Activated naive CD4-positive, alpha-beta T cell treated with anti-CD3 and anti-CD28 coated beads, Interleukin-2, amount 50 U/mL, for 72 hours (primary cell): ENCODE data around the gene VAV1. TPM values are rescaled to one million over a fixed set of nuclear protein-coding genes. Genes with fewer than 3 reads are reported as not detected.

ENCODE experiments used
- ATAC-seq, 2 donors: fragments of 150-1000 bp; cut with Tn5 transposase; 2 replicates each; pipeline ENCODE4 v1.10.0; 2021; ENCODE audit warnings: mild to moderate bottlenecking in 2 of 2, moderate library complexity in 2 of 2
- DNase-seq, 2 donors: peaks; one replicate each; pipeline ENCODE4 v3.0.0; 2021 to 2022; ENCODE audit warnings: low spot score in 2 of 2
- H3K27ac Mint-ChIP-seq, 2 donors: one replicate each; pipeline ENCODE4 v1.8.0; 2022; ENCODE audit warnings: mild to moderate bottlenecking in 2 of 2, mixed read lengths in 2 of 2
- H3K36me3 Mint-ChIP-seq, 2 donors: one replicate each; pipeline ENCODE4 v1.8.0; 2022; ENCODE audit warnings: mixed read lengths in 2 of 2
- H3K9me3 Mint-ChIP-seq, 2 donors: one replicate each; pipeline ENCODE4 v1.8.0; 2022; ENCODE audit warnings: mixed read lengths in 2 of 2
- total RNA-seq, 2 donors: library from RNA; stranded (reverse); gene quantifications; one replicate each; pipeline ENCODE4 v1.2.3, GENCODE V29; 2022

The VAV1 gene, protein sequence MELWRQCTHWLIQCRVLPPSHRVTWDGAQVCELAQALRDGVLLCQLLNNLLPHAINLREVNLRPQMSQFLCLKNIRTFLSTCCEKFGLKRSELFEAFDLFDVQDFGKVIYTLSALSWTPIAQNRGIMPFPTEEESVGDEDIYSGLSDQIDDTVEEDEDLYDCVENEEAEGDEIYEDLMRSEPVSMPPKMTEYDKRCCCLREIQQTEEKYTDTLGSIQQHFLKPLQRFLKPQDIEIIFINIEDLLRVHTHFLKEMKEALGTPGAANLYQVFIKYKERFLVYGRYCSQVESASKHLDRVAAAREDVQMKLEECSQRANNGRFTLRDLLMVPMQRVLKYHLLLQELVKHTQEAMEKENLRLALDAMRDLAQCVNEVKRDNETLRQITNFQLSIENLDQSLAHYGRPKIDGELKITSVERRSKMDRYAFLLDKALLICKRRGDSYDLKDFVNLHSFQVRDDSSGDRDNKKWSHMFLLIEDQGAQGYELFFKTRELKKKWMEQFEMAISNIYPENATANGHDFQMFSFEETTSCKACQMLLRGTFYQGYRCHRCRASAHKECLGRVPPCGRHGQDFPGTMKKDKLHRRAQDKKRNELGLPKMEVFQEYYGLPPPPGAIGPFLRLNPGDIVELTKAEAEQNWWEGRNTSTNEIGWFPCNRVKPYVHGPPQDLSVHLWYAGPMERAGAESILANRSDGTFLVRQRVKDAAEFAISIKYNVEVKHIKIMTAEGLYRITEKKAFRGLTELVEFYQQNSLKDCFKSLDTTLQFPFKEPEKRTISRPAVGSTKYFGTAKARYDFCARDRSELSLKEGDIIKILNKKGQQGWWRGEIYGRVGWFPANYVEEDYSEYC
- total RNA-seq = 100 to 1,000 TPM in 1 of 2 donors, 10 to 100 TPM in 1; 81.5 to 121 TPM

DNA sequence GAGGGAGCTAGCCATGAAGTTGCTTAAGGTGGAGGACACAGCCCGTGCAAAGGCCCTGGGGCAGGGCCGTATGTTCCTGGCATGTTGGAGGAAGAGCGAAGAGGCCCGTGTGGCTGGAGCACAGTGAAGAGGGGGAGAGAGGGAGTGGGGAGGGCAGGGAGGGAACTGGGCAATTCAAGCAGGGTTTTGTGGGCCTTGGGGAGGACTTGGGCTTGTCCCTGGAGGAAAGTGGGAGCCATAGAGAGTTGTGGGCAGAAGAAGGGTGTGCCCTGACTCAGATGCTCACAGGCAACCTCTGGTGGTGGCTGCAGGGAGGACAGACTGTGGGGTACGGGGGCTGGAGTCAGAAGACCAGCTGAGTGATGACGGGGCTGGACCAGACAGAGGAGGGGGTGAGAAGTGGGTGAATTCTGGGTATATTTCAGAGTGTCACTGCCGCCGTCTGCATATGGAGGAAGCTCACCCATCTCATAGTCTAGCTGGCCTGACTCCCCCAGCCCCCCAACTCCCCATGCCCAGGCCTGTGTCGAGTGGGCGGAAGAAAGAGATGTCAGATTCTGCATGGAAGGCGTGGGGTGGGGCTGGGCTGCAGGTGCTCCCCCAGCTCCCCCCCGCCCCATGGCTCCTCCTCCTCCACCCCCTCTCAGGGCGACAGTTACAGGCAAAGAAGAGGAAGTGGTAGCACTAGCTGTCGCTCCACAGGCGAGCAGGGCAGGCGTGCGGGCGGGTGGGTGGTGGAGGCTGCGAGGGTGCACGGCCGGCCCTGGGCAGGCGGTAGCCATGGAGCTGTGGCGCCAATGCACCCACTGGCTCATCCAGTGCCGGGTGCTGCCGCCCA lies at the start of gene VAV1:
VAV1 (plus strand) TSS at position 681 of the 838 bp plus-strand sequence; CDS start at position 781, 100 bp downstream.
- ATAC-seq (peak; percentile 52 to 70), DNase-seq (peak; percentile 73 to 88)
- H3K36me3 Mint-ChIP-seq = peaks cover 20 to 40% of the 10 kb centered on the region in 2 donors
- peaks cover 7 to 17% of the 10 kb centered on the region in 2 donors for H3K9me3 Mint-ChIP-seq
- H3K27ac Mint-ChIP-seq = peak within 1 kb of the TSS; percentile 87 to 96

DNA sequence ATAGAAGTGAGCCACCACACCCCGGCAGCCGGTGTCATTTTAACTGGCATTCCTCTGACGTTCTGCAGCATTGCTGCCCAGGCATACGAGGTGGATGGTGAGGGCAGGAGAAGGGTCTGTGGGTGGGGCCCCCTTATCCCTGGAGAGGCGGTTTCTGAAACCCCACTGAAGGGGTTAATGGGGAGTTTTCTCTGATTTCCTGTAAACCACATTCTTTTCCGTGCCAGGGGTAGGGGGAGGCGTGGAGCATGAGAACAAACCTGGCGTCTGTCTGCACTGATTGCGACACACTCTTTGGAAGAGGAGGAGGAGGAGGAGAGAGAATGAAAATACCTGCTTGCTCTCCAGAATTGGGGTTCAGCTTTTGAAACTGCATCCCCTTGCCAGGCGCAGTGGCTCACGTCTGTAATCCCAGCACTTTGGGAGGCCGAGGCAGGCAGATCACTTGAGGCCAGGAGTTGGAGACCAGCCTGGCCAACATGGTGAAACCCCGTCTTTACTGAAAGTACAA lies 49.3 kb upstream of the VAV1 start:
- Mint-ChIP-seq H3K36me3 (no peaks in the 10 kb centered on the region), H3K27ac (no peak overlapping the region), H3K9me3 (no peaks in the 10 kb centered on the region)
- ATAC-seq (no peak), DNase-seq (no peak)

DNA sequence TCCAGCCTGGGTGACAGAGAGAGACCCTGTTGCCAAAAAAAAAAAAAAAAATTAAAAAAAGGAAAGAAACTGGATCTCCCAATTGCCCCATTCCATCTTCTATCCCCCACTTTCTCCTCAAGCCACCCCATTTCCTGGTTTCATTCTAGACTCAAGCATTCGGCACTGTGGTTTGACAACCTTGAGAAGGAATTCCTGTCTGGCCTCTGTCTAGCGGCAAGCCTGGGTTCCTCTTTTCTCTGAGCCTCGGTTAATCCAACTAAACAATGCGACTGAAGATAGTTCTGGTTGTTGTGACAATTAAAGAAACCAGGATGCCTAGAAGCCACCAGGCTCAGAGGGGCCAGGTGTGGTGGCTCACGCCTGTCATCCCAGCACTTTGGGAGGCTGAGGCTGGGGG lies 48.8 kb upstream of the VAV1 start:
- no peak for ATAC-seq

DNA sequence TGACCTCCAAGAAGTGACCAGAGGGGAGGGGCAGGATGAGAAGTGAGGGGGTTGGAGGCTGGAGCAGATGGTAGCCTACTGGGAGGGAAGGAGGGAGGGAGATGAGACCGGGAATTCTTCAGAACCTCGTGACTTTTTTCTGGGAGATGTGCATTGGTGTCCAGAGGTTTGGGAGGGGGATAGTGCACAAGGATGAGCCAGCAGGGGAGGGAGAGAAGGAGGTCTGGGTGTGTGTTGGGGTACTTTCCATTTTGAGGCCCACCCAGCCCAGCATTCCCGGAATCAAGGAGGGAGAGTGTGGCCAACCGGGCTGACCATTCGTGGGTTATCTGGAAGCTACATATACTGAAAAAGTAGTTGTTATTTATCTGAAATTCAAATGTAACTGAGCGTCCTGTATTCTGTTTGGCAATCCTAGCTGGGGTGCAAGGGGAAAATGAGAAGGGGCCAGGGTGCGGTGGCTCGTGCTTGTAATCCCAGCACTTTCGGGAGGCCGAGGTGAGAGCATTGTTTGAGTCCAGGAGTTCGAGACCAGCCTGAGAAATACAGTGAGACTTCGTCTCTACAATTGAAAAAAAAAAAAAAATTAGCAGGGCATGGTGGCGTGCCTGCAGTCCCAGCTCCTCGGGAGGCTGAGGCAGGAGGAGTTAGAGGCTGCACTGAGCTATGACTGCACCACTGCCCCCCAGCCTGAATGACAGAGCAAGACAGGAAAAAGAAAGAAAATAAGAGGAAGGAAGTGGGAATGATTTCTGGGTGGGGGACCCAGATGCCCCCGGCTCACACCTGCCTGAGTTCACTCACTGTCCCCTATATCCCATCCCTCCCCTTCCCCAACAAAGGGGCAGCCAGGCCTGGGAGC lies 47.6 kb upstream of the VAV1 start:
- ATAC-seq = no peak
- no peaks in the 10 kb centered on the region for H3K36me3 Mint-ChIP-seq
- DNase-seq = no peak
- no peak overlapping the region for H3K27ac Mint-ChIP-seq
- H3K9me3 Mint-ChIP-seq = no peaks in the 10 kb centered on the region

More for the DNA sequence above, 48.8 kb upstream of the VAV1 start:
- DNase-seq = no peak
- H3K9me3 Mint-ChIP-seq = no peaks in the 10 kb centered on the region
- H3K36me3 Mint-ChIP-seq = no peaks in the 10 kb centered on the region
- peak overlapping the region in 1 of 2 donors; percentile 94 for H3K27ac Mint-ChIP-seq

DNA sequence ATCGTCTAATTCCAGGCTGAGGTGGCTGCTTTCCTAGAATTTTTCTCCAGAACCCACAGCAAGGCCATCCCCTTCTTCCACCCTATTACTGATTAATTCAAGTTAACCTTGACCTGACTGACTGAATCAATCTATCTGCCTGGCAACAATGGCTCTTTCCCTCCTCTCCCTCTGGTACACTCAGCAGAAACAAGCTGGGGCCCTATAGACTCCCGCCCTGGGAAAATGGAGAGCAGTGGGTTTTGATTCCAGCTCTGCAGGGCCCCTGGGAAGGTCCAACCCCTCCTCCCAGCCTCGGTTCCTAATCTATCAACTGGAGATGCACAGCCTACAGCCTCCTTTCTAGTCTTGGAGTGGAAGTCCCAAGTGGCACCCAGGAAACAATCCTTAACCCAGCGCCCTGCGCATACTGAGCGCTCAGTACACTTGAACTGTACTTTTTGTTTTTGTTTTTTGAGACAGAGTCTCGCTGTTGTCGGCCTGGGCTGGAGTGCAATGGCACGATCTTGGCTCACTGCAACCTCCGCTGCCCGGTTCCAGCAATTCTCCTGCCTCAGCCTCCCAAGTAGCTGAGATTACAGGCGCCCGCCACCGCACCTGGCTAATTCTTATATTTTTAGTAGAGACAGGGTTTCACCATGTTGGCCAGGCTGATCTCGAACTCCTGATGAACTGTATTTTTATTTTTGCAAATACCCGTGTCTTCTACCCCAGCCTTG lies 46.8 kb upstream of the VAV1 start:
- Mint-ChIP-seq H3K27ac (peak overlapping the region in 1 of 2 donors; percentile 52), H3K36me3 (no peaks in the 10 kb centered on the region), H3K9me3 (no peaks in the 10 kb centered on the region)
- DNase-seq = no peak
- no peak for ATAC-seq

DNA sequence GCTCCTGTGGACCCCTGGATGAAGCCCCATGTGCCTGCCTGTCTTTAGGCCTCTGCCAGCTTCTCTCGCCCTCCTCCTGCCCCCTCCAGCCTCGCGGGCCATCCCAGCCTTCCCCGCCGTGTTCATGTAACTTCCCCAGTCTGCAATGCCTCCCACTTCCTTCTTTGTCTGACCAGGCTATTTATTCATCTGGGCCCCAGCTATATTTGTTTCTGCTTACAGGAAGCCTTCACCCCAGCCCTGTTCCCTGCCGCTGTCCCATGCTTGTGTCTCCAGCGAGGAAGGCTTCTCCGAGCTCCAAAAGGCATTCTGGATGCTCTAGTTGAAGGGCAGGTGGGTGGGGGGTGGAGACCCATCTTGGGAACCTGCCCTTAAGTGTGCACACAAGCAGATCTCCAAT lies 44.2 kb upstream of the VAV1 start:
- Mint-ChIP-seq H3K27ac (no peak overlapping the region), H3K9me3 (no peaks in the 10 kb centered on the region), H3K36me3 (no peaks in the 10 kb centered on the region)
- ATAC-seq = no peak
- DNase-seq = no peak

DNA sequence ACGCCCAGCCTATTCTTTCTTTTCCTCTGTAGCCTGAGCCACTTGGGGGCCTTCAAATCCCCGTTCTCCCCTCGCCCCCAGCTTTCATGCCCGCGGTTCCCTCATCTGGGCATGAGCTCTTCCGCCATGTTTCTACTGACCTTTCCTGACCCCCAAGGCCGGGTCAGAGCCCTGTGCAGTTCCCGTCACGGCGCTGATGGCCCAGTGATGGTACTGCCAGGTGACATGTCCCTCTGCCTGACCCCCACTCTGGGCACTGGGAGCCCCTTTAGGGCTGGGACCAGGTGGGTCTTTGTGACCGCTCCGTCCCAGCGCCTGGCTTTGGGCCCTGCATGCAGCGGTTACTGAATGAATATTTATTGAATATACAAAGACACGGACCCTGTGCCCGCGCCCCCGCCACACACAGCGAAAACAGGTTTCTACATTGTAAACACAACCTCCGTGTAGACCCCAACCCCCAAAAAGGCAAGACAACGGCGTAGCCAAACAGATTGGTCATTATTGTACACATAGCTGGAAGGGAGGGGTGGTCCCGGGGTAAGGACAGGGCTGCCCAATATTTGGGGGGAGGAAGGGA lies 42.8 kb upstream of the VAV1 start:
- ATAC-seq (no peak), DNase-seq (no peak)

DNA sequence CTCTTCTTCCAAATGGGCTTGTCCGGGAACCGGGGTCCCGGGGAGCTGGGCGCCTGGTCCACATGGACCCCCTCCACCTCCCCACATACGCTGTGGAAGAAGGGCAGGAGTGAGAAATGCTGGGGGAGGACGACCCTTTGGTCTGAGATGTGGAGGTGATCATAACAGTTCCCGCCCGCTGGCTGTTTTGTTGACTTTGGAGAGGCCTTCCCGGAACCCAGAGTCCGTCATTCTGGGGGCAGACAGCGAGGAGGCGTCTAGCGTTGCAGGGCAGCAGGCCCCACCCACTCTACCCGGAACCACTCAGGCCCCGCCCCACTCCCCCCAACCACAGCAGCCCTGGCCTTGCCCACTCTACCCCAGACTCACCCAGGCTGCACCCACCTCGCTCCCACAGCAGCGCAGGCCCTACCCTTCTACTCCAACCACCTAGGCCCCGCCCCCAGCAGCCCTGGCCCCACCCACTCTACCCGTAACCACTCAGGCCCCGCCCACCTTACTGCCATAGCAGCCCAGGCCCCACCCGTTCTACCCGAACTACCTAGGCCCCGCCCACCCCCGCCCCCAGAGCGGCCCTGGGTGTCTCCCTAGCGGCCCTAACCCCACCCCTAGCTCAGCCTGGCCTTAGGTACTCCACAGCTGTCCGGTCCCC lies 42.2 kb upstream of the VAV1 start:
- DNase-seq (peak in 1 of 2 donors; percentile 32), ATAC-seq (peak; percentile 43 to 46)
- H3K27ac Mint-ChIP-seq = no peak overlapping the region
- no peaks in the 10 kb centered on the region for H3K36me3 Mint-ChIP-seq
- no peaks in the 10 kb centered on the region for H3K9me3 Mint-ChIP-seq

More for the DNA sequence above, 42.8 kb upstream of the VAV1 start:
- no peak overlapping the region for H3K27ac Mint-ChIP-seq
- H3K9me3 Mint-ChIP-seq = no peaks in the 10 kb centered on the region
- no peaks in the 10 kb centered on the region for H3K36me3 Mint-ChIP-seq

DNA sequence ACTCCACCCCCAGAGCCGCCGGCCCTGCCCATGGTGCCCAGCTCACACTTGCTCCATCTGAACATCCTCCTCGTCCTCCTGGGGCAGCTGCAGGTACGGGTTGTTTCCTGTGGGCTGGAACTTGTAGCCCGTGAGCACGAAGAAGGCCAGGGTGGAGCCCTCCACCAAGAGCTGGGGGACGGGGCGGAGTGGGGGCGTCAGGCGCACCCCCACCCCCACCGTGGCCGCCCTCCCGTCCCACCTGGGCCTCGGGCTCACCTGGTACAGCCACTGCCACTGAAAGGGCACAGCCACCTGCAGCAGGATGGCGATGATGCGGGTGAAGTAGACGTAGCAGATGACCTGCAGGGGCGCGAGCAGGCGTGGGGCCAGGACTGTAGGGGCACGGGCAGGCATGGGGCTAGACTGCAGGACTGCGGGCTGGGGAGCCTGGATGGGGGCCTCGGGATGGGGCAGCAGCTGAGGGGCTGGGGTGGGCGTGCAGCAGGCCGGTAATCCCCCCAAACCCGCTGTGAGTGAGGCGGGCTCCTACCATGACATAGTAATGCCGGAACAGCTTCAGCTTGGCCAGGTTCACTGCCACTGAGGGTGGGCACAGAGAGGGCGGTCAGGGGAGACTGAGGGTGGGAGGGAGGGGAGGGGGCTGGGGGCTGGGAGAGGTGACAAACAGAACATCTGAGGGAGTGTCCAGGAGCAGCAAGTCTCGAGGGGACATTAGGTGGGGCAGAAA lies 41.4 kb upstream of the VAV1 start:
- Mint-ChIP-seq H3K27ac (no peak overlapping the region), H3K9me3 (no peaks in the 10 kb centered on the region), H3K36me3 (peaks cover 0 to 2% of the 10 kb centered on the region in 2 donors)
- DNase-seq = no peak
- ATAC-seq = no peak

DNA sequence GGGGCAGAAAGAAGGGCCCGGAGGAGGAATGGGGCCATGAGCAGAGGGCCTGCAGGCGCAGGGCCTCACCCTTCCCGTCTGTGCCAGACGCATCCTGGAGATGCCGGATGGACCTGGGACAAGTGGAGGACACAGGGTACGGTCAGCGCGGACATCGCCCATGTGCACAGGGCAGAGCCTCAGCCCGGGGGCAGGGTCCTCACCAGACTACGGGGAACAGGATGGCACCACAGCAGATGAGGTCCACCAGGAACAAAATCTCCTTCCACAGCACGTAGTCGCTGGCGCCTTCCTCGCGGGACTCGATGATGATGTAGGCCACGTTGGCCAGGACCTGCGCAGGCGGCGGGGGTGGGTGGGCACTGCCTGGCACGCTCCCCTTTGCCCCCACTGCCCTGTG lies 40.7 kb upstream of the VAV1 start:
- H3K27ac Mint-ChIP-seq = no peak overlapping the region
- no peaks in the 10 kb centered on the region for H3K9me3 Mint-ChIP-seq
- no peak for DNase-seq
- ATAC-seq = no peak
- peaks cover 0 to 5% of the 10 kb centered on the region in 2 donors for H3K36me3 Mint-ChIP-seq

DNA sequence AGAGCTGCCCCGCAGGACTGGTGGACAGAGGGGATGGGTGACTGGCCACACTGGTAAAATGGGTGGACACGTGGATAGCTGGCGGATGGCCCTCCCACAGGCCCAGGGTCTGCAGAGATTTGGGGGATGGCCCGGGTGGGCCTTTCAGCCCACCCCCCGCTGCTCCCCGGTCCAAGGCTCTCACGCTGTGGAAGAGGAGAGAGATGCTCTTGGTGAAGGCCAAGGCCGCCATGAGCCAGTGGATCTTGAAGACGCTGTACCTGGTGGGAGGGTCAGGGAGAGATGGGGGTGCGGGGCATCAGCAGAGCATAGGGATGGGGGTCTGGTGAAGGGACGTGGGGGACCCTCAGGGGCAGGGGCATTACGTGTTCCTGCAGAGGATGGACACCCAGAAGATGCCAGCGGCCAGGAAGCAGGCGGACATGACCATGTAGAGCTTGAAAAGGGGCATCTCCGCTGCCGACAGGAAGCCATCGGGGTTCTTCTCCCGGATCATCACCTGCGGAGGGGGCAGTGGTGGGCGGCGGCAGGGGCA lies 39.6 kb upstream of the VAV1 start:
- no peak overlapping the region for H3K27ac Mint-ChIP-seq
- no peak for DNase-seq
- no peaks in the 10 kb centered on the region for H3K9me3 Mint-ChIP-seq
- peaks cover 0 to 5% of the 10 kb centered on the region in 2 donors for H3K36me3 Mint-ChIP-seq
- ATAC-seq = no peak

DNA sequence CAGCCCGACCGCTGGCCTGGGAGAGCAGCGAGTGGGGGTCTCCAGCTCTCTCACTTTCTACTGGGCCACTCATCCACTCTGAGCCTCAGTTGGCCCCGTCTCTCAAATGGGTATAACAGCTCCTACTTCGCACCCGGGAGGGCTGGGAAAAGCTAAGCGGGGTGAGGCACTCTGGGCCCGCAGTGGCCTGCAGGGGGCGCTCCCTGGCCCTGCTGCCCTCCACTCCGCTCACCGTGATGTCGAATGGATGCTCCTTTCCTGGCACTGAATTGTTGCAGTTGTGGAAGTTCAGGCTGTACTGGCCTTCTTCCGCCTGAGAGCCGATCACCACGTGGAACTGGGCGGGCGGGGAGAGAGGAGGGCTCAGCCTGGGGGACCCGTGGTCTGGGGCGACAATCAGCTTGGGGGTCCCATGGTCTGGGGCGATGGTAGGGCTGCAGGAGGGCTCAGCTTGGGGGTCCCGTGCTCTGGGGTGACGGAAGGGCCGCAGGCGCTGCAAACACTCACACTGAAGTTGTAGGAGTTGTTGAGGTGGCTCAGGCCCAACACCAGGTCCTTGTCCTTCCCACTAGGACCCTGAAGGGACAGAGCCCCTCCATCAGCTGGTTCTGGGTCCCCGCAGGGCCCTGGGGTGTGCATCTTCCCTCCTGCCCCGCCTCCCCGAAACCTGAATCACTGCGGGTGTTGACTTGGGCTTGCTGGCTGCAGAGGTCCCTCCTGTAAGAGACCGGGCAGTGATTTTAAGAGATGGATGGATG lies 39.0 kb upstream of the VAV1 start:
- H3K27ac Mint-ChIP-seq = no peak overlapping the region
- DNase-seq (no peak), ATAC-seq (no peak)
- peaks cover 0 to 5% of the 10 kb centered on the region in 2 donors for H3K36me3 Mint-ChIP-seq
- H3K9me3 Mint-ChIP-seq = no peaks in the 10 kb centered on the region

DNA sequence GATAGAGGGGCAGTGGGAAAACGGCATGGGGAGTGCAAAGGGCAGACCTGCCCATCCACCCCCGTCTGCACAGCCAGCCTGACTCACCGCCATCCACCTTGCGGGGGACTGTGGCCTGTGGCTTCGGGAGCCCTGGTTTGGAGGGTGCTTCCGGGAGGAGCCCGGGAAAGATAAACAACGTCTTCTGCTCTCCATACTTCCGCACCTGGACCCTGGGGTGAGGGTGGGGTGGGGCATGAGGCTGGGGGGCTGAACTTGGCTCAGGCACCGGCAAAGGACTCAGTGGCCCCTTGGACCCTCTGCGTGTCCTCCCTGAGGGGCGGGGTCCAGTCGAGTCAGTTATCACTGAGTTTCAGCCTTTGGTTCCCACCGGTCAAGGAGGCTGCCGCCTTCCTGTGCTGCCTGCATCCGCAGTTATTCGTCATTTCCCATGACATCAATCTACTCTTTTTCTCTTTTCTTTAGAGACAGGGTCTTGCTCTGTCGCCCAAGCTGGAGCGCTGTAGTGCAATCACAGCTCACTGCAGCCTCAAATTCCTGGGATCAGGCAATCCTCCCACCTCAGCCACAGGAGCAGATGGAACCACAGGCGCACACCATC lies 38.3 kb upstream of the VAV1 start:
- no peak overlapping the region for H3K27ac Mint-ChIP-seq
- ATAC-seq (no peak), DNase-seq (no peak)
- peaks cover 0 to 5% of the 10 kb centered on the region in 2 donors for H3K36me3 Mint-ChIP-seq
- H3K9me3 Mint-ChIP-seq = no peaks in the 10 kb centered on the region
